Heart left ventricle (tissue), 13 donors: ENCODE measurements around the gene IL1RAPL1.

Experiments used
- POLR2A ChIP-seq, 2 donors: fragments of 450-650 bp; IDR thresholded peaks; one replicate each; pipeline ENCODE4 v1.6.1; 2017; ENCODE audit warnings: antibody characterized with exemption in 2 of 2, mild to moderate bottlenecking in 2 of 2, moderate library complexity in 2 of 2
- TF ChIP-seq, protein P1 (sequence below), 12 donors: fragments of 200-600 bp; sonication (generic) in 4 of 12; IDR thresholded peaks; one replicate each; pipeline versions ENCODE4 v1.5.0 to v1.8.0; 2018 to 2022; ENCODE audit warnings: antibody characterized with exemption in 12 of 12, mild to moderate bottlenecking in 5 of 12
- donor health status: ischemic (EF 13 %, LVEDD 7.1; RV severe dilation, severe dysfunction).
- donor health status: DM: no; HTN: yes; CAD: no.
- donor health status: DM: no; HTN: no; CAD: no.
- donor health status: ischemic (EF 25% LVEDD 6.9; RV normal size, moderate dysfunction).
- donor health status: ischemic (EF 25% LVEDD 5.7; RV mildly dilated, moderate dysfunction).
- donor health status: ischemic (EF 35%, LVEDD 5.7; RV mildly dilated, moderate dysfunction).
- donor health status: nonischemic (EF 11% LVEDD 7.7; RV severe dilation, severe dysfunction).
- donor health status: DM: yes; HTN: yes; CAD: no.
- donor health status: PGD.
- donor health status: ischemic (EF 29% LVEDD 5.4; RV normal size, mild dysfunction).
- donor health status: nonischemic (EF 23%, LVEDD 6.1; RV moderate dilation, normal function).

DNA sequence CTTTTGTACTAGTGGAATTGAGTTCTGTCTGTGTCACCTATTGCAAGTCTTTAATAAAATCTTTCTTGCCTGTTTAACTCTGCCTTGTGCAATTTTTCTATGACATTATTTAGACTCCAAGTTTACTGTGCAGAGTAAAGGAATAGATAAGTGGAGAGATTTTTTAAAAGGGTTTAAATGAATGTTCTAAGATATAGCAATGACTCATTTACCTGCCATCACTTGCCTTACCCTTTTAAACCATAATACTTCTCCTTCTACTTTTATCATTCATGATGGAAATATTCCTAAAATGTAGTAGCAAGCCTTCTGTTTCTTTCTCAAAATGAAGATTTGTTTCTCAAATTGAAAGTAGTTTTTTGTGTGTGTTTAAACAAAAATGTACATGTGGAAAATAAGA, 845.3 kb downstream of the IL1RAPL1 start:
- TF ChIP-seq, protein P1, sequence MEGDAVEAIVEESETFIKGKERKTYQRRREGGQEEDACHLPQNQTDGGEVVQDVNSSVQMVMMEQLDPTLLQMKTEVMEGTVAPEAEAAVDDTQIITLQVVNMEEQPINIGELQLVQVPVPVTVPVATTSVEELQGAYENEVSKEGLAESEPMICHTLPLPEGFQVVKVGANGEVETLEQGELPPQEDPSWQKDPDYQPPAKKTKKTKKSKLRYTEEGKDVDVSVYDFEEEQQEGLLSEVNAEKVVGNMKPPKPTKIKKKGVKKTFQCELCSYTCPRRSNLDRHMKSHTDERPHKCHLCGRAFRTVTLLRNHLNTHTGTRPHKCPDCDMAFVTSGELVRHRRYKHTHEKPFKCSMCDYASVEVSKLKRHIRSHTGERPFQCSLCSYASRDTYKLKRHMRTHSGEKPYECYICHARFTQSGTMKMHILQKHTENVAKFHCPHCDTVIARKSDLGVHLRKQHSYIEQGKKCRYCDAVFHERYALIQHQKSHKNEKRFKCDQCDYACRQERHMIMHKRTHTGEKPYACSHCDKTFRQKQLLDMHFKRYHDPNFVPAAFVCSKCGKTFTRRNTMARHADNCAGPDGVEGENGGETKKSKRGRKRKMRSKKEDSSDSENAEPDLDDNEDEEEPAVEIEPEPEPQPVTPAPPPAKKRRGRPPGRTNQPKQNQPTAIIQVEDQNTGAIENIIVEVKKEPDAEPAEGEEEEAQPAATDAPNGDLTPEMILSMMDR (IDR thresholded peaks at IDR 0.05) = no peak
- TF ChIP-seq POLR2A (IDR thresholded peaks at IDR 0.05) = no peak
